GM23248 (cell line): ENCODE results near the gene RAB18.

Experiments
- EZH2 ChIP-seq: fragments of 200-600 bp; sonication (generic); IDR thresholded peaks from 2 replicates; pipeline ENCODE4 v1.6.1; 2018; ENCODE audit warnings: antibody characterized with exemption, mild to moderate bottlenecking; ENCODE audit not compliant: insufficient read depth, poor library complexity, severe bottlenecking
- EZH2phosphoT487 ChIP-seq: fragments of 200-600 bp; sonication (generic); IDR thresholded peaks from 2 replicates; pipeline ENCODE4 v1.6.1; 2018; ENCODE audit warnings: antibody characterized with exemption, moderate library complexity, mild to moderate bottlenecking, low read depth; ENCODE audit not compliant: insufficient read depth

DNA sequence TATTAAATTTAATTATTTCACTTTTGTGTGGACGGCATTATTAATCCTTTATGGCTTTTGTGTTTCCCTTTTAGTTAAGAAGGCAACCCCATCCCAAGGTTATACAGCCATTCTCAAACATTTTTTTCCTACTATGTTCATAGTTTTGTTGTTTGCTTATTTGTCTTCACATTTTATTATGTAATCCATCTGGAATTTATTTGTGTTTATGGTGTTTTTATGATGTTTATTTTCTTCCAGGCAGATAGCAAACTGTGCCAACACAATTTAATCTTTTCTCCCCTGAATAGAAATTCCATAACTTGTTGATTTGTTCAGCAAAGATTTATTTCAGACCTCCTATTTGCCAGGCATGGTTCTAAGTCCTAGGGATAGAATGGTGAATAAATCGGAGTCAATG, 42.9 kb downstream of the RAB18 start:
- no peak for TF ChIP-seq EZH2
- TF ChIP-seq EZH2phosphoT487, result no peak
